ENCODE data around the gene FOSB.

FOSB gene

GRCh38 chr19:45442778-45443461, 24.9 kb upstream of the FOSB start:
- DNase-seq (ENCODE audit: low read depth) = peak; percentile 57

GRCh38 chr19:45443462-45444317, 24.1 kb upstream of the FOSB start:
- DNase-seq (ENCODE audit: low read depth) = peak; percentile 75

DNA sequence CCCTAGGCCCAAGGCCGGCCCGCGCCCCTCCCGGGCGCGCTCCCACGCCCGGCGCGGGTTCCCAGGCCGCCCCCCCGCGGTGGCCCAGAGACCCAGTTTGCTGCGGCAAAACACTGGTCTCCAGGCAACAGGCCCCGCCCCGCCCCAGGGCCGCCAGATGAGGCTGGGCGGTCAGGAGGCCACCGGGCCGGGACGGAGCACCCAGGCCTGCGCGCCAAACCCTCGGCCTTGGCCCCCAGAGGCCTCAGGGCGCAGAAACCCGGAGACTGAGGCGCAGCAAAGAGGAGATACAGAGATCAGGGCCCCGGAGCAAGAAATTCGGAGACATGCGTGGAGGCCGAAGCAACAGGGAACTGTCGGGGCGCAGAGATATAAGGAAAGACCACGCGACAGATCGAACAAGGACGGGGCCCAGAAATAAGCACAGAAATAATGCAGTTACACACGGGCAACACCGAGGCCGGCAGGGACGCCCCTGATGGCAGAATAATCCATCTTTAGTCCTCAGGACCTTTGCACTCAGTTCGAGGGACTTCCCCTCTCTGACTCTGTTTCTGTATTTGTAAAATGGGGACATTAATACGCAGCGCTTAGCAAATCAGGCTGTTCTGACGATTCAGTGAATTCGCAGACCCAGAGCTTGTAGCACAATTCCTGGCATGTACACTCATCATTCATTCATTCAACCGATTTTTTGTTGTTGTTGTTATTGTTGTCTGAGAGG, 23.3 kb upstream of the FOSB start:
- DNase-seq (ENCODE audit: low read depth) = no peak

DNA sequence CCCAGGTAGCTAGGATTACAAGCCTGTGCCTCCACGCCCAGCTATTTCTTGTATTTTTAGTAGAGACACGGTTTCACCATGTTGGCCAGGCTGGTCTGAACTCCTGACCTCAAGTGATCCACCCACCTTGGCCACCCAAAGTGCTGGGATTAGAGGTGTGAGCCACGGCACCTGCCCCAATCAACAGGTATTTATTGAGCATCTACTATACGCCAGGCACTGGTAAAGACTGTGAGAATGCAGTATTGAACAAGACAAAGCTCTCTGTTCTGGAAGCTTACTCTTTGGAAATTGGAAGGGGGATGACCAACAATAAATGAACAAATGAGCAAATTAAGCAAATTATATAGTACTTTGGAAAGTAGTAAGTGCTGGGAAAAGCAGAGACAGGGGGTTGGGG, 22.7 kb upstream of the FOSB start:
- no peak for DNase-seq (ENCODE audit: low read depth)

DNA sequence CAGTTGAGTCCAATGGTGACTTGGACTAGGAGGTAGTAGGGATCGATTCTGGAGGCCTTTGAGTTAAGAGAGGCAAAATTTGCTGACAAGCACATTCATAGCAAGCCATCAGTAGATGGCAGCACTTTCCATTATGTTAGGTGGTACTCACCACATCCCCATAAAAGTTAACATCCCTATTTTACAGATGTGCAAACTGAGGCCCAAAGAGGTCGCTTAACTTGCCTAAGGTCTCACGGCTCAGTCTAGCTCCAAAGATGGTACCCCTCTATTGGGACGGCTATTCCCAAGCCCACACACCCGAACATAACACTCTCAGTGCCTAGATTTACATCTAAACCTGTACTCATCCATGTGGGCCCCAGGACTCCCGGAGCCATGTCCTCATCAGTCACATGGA, 21.5 kb upstream of the FOSB start:
- no peak for DNase-seq (ENCODE audit: low read depth)

GRCh38 chr19:45446944-45447343, 20.9 kb upstream of the FOSB start:
- no peak for DNase-seq (ENCODE audit: low read depth)

DNA sequence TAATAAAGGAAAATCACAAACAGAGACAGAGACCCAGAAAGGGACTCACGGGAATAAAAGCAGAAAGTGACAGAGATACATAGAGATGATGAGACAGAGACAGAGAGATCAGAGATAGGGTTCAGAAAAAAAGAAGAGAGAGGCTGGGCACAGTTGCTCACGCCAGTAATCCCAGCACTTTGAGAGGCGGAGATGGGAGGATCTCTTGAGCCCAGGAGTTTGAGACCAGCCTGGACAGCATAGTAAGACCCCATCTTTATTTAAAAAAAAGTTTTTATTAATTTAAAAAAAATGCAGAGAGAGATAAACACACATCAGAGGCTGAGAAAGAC, 19.4 kb upstream of the FOSB start:
- no peak for DNase-seq (ENCODE audit: low read depth)

DNA sequence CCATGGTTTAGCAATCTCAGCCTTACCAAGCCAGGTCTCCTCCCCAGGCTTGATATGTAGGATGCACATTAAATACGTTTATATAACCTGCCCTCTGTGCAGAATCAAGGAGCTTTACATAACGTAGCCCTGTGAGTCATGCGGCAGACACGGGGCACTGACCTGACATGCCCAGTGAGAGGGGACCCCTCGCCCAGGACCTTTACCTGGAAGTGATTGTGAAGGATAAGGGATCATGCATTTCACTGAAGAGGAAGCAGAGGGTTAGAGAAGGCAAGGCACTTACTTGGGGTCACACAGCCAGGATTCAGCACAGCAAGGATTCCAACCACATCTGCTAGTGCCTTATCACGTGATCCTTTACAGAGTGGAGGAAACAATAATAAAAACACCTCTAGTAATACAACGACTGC, 18.9 kb upstream of the FOSB start:
- DNase-seq (ENCODE audit: low read depth) = no peak

DNA sequence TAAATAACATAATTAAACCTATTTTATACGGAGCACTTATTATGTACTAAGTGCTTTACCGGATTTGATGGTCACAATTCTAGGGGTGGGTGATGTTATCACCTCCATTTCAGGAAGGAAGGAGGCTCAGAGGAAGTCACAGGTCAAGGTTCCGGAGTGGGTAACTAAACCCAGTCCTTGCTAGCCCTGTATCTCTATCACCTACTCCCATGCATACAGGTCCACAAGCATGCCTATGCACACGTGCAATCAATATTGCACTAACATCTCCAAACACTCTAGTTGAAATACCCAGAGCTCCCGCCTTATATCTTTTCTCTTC, 17.8 kb upstream of the FOSB start:
- DNase-seq (ENCODE audit: low read depth) = no peak

DNA sequence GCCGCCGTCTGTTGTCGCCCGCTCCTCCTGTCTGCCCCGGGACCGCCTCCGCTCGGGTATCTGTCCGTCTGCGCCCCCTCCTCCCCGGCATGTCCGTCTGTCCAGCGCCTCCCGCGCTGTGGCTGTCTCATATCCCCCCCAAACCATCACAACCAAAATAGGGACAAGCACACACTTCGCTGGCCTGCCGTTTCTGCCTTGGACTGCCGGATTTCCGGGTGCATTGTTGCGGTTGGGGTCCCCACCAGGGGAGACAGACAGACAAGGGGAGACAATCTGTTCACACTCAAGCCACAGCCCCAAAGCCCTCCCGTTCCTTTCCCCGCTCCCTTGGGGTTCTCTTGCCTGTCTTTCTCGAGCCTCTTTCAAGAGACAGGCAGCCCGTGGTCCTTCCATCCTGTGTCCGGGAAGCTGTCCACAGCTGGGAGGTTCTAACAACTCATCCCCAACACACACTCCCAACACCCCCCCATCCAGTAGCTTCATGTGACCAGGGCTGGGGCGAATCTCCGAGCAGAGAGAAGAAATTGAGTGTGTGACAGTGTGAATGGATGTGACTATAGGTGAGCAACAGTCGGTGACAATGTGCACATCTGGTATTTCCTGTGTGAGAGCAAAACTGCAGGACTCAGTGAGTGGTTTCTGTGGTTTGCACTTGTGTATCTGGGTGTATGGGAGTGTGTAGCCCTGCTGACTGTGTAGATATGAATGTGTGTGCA, 16.5 kb upstream of the FOSB start:
- no peak for DNase-seq (ENCODE audit: low read depth)

DNA sequence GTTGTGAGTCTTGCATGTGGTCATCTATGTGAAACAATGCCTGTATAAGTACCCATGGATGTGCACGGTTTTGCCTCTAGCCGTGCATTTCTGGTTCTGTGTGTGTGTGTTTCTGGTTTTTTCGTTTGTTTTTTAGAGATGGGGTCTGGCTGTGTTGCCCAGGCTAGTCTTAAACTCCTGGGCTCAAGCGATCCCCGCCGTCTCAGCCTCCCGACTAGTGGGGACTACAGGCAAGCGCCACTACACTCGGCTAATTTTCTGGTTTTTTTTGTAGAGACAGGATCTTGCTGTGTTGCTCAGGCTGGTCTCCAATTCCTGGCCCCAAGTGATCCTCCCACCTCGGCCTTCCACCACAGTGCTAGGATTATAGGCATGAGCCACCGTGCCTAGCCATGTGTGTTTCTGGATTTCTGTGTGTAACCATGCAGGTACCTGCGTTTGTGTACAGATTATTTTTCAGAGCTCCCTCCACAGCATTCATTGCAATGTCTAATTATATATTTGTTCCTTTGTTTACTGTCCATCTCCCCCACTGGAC, 15.9 kb upstream of the FOSB start:
- no peak for DNase-seq (ENCODE audit: low read depth)

DNA sequence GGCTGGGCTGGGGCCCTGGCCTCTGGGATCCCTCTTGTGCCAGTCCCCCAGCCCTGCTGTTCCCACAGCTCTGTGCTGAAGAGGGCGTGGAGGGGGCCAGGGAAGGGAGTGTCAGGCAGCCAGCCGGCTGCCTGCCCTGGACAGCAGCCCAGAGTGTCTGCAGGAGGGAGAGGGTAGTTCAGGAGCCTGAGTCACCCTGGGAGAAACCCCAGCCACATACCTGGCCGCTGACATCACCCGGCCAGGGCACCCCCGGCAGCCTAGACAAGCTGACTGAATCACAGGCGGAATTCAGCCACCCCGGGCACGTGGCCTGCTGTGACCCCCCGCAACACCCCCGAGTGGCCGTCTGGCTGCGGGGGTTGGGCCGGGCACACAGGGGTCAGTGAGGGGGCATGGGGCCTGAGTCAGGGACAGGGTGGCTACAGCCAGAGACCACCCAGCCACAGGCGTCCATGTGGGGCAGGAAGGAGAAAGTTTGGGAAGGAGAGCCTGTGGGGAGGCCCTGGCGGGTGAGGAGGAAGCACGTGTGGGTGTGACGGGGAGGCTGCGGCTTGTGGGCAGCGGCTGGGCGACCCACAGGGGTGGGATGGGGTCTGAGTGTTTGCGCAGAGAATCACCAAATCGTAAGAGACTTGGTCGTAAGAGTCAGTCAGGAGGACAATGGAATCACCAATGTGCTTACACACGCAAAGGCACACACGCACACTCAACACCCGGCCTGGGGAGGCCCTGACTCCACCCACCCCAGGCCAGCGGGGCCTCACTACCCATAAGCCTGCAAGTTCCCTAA, 11.9 kb upstream of the FOSB start:
- peak; percentile 80 for DNase-seq (ENCODE audit: low read depth)

DNA sequence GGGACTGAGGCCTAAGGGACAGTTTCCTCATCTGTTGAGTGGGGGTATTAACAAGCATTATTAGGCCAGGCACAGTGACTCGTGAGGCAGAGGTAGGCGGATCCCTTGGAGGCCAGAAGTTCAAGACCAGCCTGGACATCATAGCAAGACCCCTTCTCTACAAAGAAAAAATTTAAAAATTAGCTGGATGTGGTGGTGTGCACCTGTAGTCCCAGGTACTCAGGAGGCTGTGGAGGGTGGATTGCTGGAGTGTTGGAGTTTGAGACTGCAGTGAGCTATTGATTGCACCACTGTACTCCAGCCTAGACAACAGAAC, 11.3 kb upstream of the FOSB start:
- DNase-seq (ENCODE audit: low read depth) = no peak

- DNase-seq (ENCODE audit: low read depth) = no peak
Observed at GRCh38 chr19:45457776-45458175, 10.0 kb upstream of the FOSB start.

DNA sequence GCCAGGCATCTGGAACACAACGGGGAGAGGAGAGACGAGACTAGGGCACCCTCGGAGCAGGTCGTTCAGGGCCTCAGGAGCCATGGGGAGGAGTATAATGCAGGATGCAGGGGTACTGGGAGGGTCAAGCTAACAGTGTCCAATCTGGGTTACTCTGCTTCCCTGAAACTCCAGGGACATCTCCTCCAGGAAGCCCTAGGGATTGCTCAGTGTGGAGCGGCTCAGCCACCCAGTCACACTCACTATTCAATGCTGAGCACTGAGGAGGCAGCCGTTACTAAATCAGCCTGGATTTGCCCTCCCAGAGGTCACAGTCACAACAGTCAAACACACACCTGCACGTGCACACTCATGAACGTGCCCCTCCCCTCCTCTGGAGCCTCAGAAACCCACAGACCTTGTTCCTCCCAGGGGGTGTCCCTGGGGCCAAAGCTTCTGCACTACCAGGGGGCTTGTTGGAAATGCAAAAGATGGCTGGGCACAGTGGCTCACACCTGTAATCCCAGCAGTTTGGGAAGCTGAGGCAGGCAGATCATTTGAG, 6.9 kb upstream of the FOSB start:
- DNase-seq (ENCODE audit: low read depth) = no peak

GRCh38 chr19:45462174-45462573, 5.6 kb upstream of the FOSB start:
- DNase-seq (ENCODE audit: low read depth) = no peak

DNA sequence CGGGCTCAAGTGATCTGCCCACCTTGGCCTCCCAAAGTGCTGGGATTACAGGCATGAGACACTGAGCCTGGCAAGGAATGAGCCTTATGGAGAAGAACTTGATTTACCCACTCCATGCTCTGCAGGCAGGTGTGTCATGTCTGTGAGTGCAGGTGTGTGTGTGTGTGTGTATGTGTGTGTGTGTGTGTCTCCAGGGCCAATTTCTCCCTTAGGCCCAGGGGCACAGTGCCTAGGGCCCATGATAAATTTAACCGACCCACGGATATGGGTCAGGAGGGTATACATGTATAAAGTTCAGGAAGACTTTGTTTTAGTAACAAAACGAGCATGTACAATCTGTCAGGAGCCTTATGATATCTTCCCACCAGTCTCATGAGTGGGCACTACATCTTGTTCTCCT, 4.6 kb upstream of the FOSB start:
- no peak for DNase-seq (ENCODE audit: low read depth)

DNA sequence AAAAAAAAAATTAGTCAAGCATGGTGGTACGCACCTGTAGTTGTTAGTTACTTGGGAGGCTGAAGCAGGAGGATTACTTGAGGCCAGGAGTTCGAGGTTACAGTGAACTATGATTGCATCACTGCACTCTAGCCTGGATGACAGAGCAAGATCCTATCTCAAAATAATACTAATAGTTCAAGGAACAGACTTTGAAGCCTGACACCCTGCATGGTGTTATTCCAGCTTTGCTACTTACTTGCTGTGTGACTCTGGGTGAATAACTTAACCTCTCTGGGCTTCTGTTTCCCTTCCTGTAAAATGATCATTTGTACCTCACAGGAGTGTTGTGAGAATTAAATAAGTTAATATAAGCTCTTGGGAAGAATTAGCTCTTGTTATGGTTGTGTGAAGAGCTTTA, 3.5 kb upstream of the FOSB start:
- no peak for DNase-seq (ENCODE audit: low read depth)

DNA sequence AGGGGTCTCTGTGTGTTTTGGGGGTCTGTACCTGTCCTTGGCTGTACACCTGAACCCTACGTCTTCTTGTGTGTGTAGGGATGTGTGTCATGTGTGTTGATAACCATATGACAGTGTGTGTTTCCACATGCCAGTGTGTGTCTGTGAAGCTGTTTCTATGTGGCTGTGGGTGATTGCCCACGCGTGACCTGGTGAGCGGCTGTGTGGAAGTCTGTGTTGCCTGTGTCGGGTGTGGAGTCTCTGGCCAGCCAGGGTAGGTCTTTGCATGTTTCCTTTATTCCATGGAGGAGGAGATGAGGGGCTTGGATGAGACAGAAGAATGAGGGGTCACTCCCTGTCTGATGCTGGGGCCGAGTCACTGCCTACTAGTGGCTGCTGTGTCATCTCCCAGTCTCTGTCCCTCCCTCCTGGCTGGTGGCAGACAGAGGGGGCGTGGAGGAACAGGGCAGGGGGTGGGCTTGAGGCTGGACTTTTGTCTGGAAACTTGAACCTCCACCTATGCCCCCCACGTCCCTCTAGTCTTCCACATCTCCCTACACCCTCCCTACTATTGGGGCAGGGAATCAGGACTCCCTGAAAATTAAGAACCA, 2.8 kb upstream of the FOSB start:
- DNase-seq (ENCODE audit: low read depth) = no peak

DNA sequence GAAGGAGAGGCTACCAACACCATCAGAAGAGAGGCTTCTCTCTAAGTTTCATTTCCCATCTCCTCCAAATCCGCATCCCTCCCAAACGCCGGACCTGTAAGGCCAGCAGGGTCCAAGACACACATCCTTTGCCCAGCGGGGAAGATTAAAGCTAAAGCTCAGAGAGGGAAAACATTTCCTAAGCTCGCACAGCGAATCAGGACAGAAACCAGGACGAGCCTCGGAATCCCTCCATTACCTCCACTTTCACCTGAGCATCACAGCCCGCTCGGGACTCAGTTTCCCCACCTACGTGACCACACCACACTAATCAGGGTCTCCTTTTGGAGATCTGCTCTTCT, 711 bp upstream of the FOSB start:
- no peak for DNase-seq (ENCODE audit: low read depth)

- DNase-seq (ENCODE audit: low read depth) = no peak
Observed at GRCh38 chr19:45468159-45468651, 409 bp downstream of the FOSB start.

Measured in CMK (cell line).